Type B pancreatic cell (in vitro differentiated cells): Measurements from ENCODE around the gene SLCO3A1. TPM values are rescaled to one million over a fixed set of nuclear protein-coding genes. Genes with fewer than 3 reads are reported as not detected.

Experiments used
- DNase-seq: peaks from one replicate; pipeline ENCODE4 v3.0.0; 2021; ENCODE audit warnings: mixed read lengths; ENCODE audit not compliant: unreplicated experiment; ENCODE audit errors: extremely low spot score
- H3K27ac Mint-ChIP-seq: 2 replicates; pipeline ENCODE4 v1.8.0; 2021; ENCODE audit warnings: mild to moderate bottlenecking, mixed read lengths
- H3K27me3 Mint-ChIP-seq: 2 replicates; pipeline ENCODE4 v1.8.0; 2021; ENCODE audit warnings: mixed read lengths
- H3K36me3 Mint-ChIP-seq: 2 replicates; pipeline ENCODE4 v1.8.0; 2021; ENCODE audit warnings: mixed read lengths
- H3K4me1 Mint-ChIP-seq: one replicate; pipeline ENCODE4 v1.8.0; 2021; ENCODE audit warnings: mixed read lengths; ENCODE audit not compliant: unreplicated experiment
- H3K4me3 Mint-ChIP-seq: 2 replicates; pipeline ENCODE4 v1.8.0; 2021; ENCODE audit warnings: mild to moderate bottlenecking, mixed read lengths
- H3K9me3 Mint-ChIP-seq: 2 replicates; pipeline ENCODE4 v1.8.0; 2021; ENCODE audit warnings: mixed read lengths
- CTCF ChIP-seq: fragments of 200-600 bp; sonication (generic); conservative IDR thresholded peaks from 2 replicates; pipeline ENCODE4 v1.5.0; 2021; ENCODE audit warnings: antibody characterized with exemption, mild to moderate bottlenecking
- total RNA-seq: library from RNA; stranded (reverse); gene quantifications from 2 replicates; pipeline ENCODE4 v1.2.1, GENCODE V29; 2021; ENCODE audit warnings: low replicate concordance

Gene SLCO3A1
- total RNA-seq, 1 donor from 2014 or later = 30.9 TPM

- Mint-ChIP-seq H3K9me3 (no peaks in the 10 kb centered on the region), H3K4me1 (peaks cover 52% of the 10 kb centered on the region), H3K4me3 (peak overlapping the region; percentile 40), H3K27ac (peak overlapping the region; percentile 95), H3K27me3 (peaks cover 4% of the 10 kb centered on the region), H3K36me3 (peaks cover 9% of the 10 kb centered on the region)
- no peak for TF ChIP-seq CTCF
- no peak for DNase-seq
Observed at GRCh38 chr15:91947293-91947679, 93.8 kb downstream of the SLCO3A1 start.

GRCh38 chr15:91947683-91948608 lies 94.4 kb downstream of the SLCO3A1 start:
- TF ChIP-seq CTCF = no peak
- H3K27ac Mint-ChIP-seq = peak overlapping the region; percentile 95
- H3K27me3 Mint-ChIP-seq = peaks cover 4% of the 10 kb centered on the region
- H3K9me3 Mint-ChIP-seq = no peaks in the 10 kb centered on the region
- DNase-seq = no peak
- H3K4me3 Mint-ChIP-seq = peak overlapping the region; percentile 40
- peaks cover 49% of the 10 kb centered on the region for H3K4me1 Mint-ChIP-seq
- peaks cover 9% of the 10 kb centered on the region for H3K36me3 Mint-ChIP-seq

GRCh38 chr15:91949361-91949760 lies 95.9 kb downstream of the SLCO3A1 start:
- no peak for DNase-seq
- Mint-ChIP-seq H3K4me3 (no peak overlapping the region), H3K4me1 (peaks cover 45% of the 10 kb centered on the region), H3K9me3 (no peaks in the 10 kb centered on the region), H3K36me3 (peaks cover 9% of the 10 kb centered on the region), H3K27me3 (peaks cover 4% of the 10 kb centered on the region), H3K27ac (peak overlapping the region; percentile 95)
- no peak for TF ChIP-seq CTCF

GRCh38 chr15:91950054-91950453 lies 96.5 kb downstream of the SLCO3A1 start:
- H3K9me3 Mint-ChIP-seq = no peaks in the 10 kb centered on the region
- H3K27me3 Mint-ChIP-seq = peaks cover 4% of the 10 kb centered on the region
- no peak for TF ChIP-seq CTCF
- H3K27ac Mint-ChIP-seq = peak overlapping the region; percentile 95
- DNase-seq = no peak
- peaks cover 9% of the 10 kb centered on the region for H3K36me3 Mint-ChIP-seq
- H3K4me3 Mint-ChIP-seq = peak overlapping the region; percentile 5
- peaks cover 45% of the 10 kb centered on the region for H3K4me1 Mint-ChIP-seq

GRCh38 chr15:91950631-91951329 lies 97.3 kb downstream of the SLCO3A1 start:
- H3K27ac Mint-ChIP-seq = peak overlapping the region; percentile 95
- H3K9me3 Mint-ChIP-seq = no peaks in the 10 kb centered on the region
- H3K27me3 Mint-ChIP-seq = peaks cover 4% of the 10 kb centered on the region
- peaks cover 4% of the 10 kb centered on the region for H3K36me3 Mint-ChIP-seq
- DNase-seq = no peak
- H3K4me1 Mint-ChIP-seq = peaks cover 45% of the 10 kb centered on the region
- H3K4me3 Mint-ChIP-seq = peak overlapping the region; percentile 3
- peak; percentile 46 for TF ChIP-seq CTCF
